ENCODE measurements around the gene TMEM151A.

TMEM151A gene

DNA sequence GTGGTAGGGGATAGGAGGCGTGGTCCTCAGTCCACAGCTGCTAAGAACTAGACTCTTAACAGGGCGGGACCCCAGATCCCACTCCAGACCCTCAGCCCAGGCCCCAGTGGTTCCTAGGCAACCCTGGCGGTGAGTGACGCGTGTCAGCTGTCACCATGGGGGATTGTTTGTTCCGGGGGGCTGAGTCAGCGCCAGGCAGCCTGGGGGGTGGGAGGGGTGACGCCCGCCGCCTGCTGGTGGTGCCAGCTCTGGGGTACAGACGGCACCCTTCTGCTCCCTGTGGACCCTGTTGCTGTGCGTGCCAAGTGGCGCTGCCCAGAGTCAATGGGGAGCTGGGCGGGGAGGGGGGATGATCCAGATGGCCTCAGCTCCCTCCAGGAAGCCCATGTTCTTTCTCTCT lies 11.3 kb upstream of the TMEM151A start:
- H3K4me3 ChIP-seq (ENCODE audit: low read depth, low read length) = no peak overlapping the region
- no peak for TF ChIP-seq CTCF (IDR thresholded peaks at IDR 0.05; ENCODE audit: borderline replicate concordance, insufficient read depth, low read depth, low read length)

DNA sequence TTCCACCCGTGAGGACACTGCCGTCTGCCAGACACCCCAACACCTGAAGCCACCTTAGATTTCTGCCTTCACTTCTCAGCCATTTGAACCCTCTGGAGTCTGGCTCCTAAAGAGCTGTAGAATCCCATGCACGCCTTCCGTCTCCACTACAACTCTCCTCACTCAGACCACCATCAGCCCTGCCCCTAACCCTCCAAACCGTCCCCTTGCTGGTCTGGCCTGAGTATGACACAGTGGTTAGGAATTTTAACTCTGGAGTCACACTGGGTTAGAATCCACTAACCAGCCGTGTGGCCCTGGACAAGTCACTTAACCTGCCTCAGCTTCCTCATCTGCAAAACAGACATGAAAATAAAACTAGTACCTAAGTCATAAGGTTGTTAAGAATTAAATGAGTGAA lies 10.7 kb upstream of the TMEM151A start:
- no peak for TF ChIP-seq CTCF (IDR thresholded peaks at IDR 0.05; ENCODE audit: borderline replicate concordance, insufficient read depth, low read depth, low read length)
- no peak overlapping the region for H3K4me3 ChIP-seq (ENCODE audit: low read depth, low read length)

DNA sequence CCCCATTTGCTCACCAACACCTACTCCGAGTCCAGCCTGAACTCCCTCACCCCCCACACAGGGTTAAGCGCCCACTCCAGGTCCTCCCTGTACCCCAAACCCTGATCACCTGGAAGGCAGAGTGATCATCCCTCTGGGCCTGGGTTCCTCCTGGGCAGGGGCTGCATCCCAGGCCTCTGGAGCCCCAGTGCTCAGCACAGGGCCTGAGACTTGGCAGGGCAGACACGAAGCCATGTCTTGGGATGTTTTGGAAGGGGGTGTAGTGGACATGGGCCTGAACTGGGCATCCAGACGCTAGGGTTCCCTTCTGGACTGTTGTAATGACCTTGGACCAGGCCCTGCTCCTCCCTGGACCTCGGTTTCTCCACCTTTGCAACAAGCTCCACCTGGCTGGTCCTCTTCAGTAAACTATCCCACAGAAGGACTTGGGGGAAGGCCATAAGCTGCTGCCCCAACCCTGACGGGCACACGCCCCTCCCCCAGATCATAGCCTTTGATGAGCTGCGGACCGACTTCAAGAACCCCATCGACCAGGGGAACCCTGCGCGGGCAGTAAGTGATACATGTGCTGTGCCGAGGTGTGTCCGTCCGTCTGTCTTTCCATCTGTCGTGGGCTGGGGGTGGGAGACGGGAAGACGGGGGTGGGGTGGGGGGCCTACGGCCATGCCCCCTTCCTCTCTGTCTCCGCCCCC lies 9.8 kb upstream of the TMEM151A start:
- TF ChIP-seq CTCF (IDR thresholded peaks at IDR 0.05; ENCODE audit: borderline replicate concordance, insufficient read depth, low read depth, low read length) = no peak
- no peak overlapping the region for H3K4me3 ChIP-seq (ENCODE audit: low read depth, low read length)

DNA sequence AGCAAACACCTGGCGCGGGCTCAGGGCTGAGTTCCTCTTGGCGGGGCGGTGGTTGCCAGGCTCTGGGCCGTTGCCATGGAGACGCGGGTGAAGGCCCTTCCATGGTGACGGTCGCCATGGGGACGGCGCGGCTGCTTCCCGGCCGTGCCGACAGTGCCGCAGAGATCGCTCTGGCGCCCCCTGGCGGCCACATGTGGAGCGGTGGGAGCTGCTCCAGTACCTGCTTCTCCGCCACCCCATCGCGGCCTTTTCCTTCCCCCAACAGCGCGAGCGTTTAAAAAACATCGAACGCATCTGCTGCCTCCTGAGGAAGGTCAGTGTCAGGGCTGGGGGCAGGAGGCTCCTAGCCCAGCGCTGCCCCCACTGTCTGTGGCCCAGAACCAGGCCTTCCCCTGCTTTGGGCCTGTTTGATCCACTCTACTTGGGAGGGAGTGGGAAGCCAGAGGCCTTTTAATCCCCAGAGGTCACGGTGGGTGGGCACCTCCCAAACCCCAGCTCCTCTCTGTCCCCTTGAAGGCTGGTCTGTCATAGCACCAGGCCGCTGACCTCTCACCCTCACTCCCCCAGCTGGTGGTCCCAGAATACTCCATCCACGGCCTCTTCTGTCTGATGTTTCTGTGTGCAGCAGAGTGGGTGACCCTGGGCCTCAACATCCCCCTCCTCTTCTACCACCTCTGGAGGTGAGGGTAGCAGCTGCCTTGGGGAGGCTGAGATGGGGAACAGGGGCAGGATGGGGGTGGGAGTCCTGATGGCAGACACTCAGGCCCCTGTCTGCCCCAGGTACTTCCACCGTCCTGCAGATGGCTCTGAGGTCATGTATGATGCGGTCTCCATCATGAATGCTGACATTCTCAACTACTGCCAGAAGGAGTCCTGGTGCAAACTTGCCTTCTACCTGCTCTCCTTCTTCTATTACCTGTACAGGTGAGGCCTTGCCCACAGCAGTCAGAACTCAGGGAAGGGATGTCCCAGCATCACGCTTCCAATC lies 8.9 kb upstream of the TMEM151A start:
- H3K4me3 ChIP-seq (ENCODE audit: low read depth, low read length) = no peak overlapping the region
- TF ChIP-seq CTCF (IDR thresholded peaks at IDR 0.05; ENCODE audit: borderline replicate concordance, insufficient read depth, low read depth, low read length) = peak; percentile 98

DNA sequence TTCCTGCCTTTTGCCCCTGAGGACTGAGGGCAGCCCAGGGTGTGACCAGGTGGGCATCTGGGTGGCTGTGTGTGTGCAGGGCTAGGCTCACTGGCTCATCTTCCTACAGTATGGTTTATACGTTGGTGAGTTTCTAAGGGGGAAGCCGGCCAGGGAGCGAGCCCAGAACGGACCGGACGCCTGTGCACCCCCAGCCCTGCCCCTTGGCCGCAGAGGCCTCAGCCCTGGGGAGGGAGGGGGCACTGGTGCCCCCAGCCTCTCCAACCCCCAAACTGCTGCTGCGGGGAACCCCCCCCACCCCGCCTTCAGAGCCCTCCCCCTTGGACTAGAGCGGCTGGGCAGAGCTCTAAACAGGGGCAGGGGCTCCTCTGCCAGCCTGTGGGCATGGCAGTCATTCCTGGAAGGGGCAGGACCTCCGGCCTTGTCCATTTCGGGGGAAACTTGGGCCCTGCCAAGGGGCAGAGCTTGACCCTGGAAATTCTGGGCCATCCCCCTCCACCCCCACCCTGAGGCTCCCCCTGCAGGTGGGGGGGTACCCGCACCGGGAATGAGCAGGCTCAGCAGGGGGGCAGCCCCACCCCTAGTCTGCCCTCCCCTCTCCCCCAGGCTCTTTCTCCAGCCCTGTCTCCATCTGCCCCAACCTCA lies 8.1 kb upstream of the TMEM151A start:
- 0 out of 2 replicates have a peak, but pooled peaks have one; percentile 12 for TF ChIP-seq CTCF (IDR thresholded peaks at IDR 0.05; ENCODE audit: borderline replicate concordance, insufficient read depth, low read depth, low read length)
- no peak overlapping the region for H3K4me3 ChIP-seq (ENCODE audit: low read depth, low read length)

GRCh38 chr11:66284526-66285078 lies 7.1 kb upstream of the TMEM151A start:
- TF ChIP-seq CTCF (IDR thresholded peaks at IDR 0.05; ENCODE audit: borderline replicate concordance, insufficient read depth, low read depth, low read length) = no peak
- H3K4me3 ChIP-seq (ENCODE audit: low read depth, low read length) = no peak overlapping the region

Measured in GM12875 (cell line).